Measurements from ENCODE around the gene SLC25A28. TPM values are rescaled to one million over a fixed set of nuclear protein-coding genes. Genes with fewer than 3 reads are reported as not detected.

Gene SLC25A28
- total RNA-seq, 1 experiment from 2014 or later = 22.2 TPM

DNA sequence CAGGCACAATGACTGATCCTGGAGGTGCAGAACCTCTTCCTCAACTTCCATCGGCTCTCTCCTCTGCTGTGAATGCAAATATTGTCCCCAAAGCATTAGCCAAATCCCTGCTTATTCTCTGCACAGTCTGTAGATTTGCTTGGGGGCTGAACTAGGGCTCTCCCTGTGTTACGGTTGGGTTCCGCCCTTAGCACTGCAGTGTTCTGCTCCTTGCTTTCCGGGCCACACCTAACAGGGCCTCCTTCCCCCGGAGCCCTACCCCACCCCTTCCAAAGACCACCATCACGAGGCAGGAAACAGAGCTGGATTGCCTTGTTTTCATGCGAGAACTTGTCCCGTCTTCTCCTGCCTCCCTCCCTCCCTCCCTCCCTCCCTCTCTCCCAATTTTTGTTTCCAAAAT is 36.6 kb downstream of the SLC25A28 start:
- Histone ChIP-seq H4K91ac (ENCODE audit: insufficient read length, low read depth, low read length) (no peak overlapping the region), H3K79me1 (ENCODE audit: insufficient read depth, low read depth, low read length, poor library complexity, severe bottlenecking) (no peaks in the 10 kb centered on the region), H3K4me1 (ENCODE audit: insufficient read depth, low read length) (no peaks in the 10 kb centered on the region), H3K9me3 (ENCODE audit: control insufficient read depth, low read depth, low read length) (no peaks in the 10 kb centered on the region), H3K4me2 (ENCODE audit: insufficient read depth, insufficient read length, low read length) (no peak overlapping the region), H2AFZ (ENCODE audit: low read length) (peak overlapping the region; percentile 10), H3K23me2 (ENCODE audit: insufficient read length, low read depth, low read length, poor library complexity, severe bottlenecking) (no peaks in the 10 kb centered on the region), H3K18ac (ENCODE audit: insufficient read length, low read depth, low read length) (peak overlapping the region; percentile 22), H2BK15ac (ENCODE audit: low read depth, low read length) (no peak overlapping the region), H3K27me3 (ENCODE audit: insufficient read depth, low read length) (no peaks in the 10 kb centered on the region), H3K23ac (ENCODE audit: insufficient read length, low read depth, low read length) (no peak overlapping the region), H4K20me1 (ENCODE audit: control insufficient read depth, insufficient read depth, insufficient read length) (no peaks in the 10 kb centered on the region), H3K14ac (ENCODE audit: insufficient read depth, low read length) (0 out of 2 replicates have a peak overlapping the region, but pooled peaks have one; percentile 37), H2BK120ac (ENCODE audit: low read depth, low read length, poor library complexity, severe bottlenecking) (no peak overlapping the region), H3K4ac (ENCODE audit: low read depth, low read length) (no peak overlapping the region), H3K9ac (ENCODE audit: extremely low read depth, insufficient read length, low read length) (no peak overlapping the region), H2BK5ac (ENCODE audit: insufficient read length, low read length) (no peak overlapping the region), H3K56ac (ENCODE audit: insufficient read length, low read depth, low read length) (no peak overlapping the region), H3T11ph (ENCODE audit: low read length) (no peak overlapping the region), H2BK12ac (ENCODE audit: insufficient read length, low read depth, low read length) (no peak overlapping the region), H3K27ac (ENCODE audit: insufficient read length, low read depth, low read length) (no peak overlapping the region), H3K79me2 (ENCODE audit: insufficient read depth, low read length) (no peaks in the 10 kb centered on the region), H2BK20ac (ENCODE audit: low read depth, low read length, poor library complexity, severe bottlenecking) (no peak overlapping the region), H4K5ac (ENCODE audit: insufficient read length, low read depth, low read length) (no peak overlapping the region), H2AK5ac (ENCODE audit: insufficient read length, low read length) (no peak overlapping the region), H4K8ac (replicated peaks; ENCODE audit: insufficient read length, low read depth, low read length) (no peak overlapping the region)
- Mint-ChIP-seq H3K27ac (no peak overlapping the region), H3K4me1 (peaks cover 11 to 12% of the 10 kb centered on the region in 2 experiments), H3K4me3 (no peak overlapping the region), H3K36me3 (ENCODE audit: insufficient read depth in 1 of 3, low read depth in 3 of 3) (no peaks in the 10 kb centered on the region), H3K9me3 (no peaks in the 10 kb centered on the region), H3K27me3 (ENCODE audit: low read depth) (peaks cover 8% of the 10 kb centered on the region; the same call in 1 of the 2 replicates)
- no peak for DNase-seq
- WGBS (ENCODE audit: extremely low coverage, insufficient read length, low lambda C conversion rate) = no CpG with 5 or more reads among the region's 8 CpGs
- TF ChIP-seq CTCF (conservative IDR thresholded peaks at IDR 0.05) = no peak

All from H9 (cell line).